Osteoblast (primary cell): ENCODE results near the gene TMTC1. TPM values are rescaled to one million over a fixed set of nuclear protein-coding genes. Genes with fewer than 3 reads are reported as not detected.

Experiments used
- DNase-seq: peaks from one replicate; pipeline ENCODE4 v3.0.0; 2011; ENCODE audit warnings: low spot score, mixed read lengths; ENCODE audit not compliant: insufficient read length; ENCODE audit errors: missing footprints
- H2AFZ ChIP-seq: 2 replicates; pipeline ENCODE4 v1.6.0; 2011; ENCODE audit warnings: mild to moderate bottlenecking, low read length
- H3K27ac ChIP-seq: 2 replicates; pipeline ENCODE4 v1.5.1; 2011; ENCODE audit warnings: mild to moderate bottlenecking, low read depth, low read length, moderate library complexity
- H3K27me3 ChIP-seq: 2 replicates; pipeline ENCODE4 v1.6.0; 2012; ENCODE audit warnings: mild to moderate bottlenecking, control low read depth, inconsistent platforms, low read length, moderate library complexity; ENCODE audit not compliant: insufficient read depth
- H3K36me3 ChIP-seq: 2 replicates; pipeline ENCODE4 v1.5.1; 2011; ENCODE audit warnings: mild to moderate bottlenecking, low read length, control low read depth, moderate library complexity; ENCODE audit not compliant: insufficient read depth
- H3K4me1 ChIP-seq: 2 replicates; pipeline ENCODE4 v1.5.1; 2011; ENCODE audit warnings: mild to moderate bottlenecking, low read length, control low read depth, moderate library complexity; ENCODE audit not compliant: insufficient read depth
- H3K4me2 ChIP-seq: 2 replicates; pipeline ENCODE4 v1.6.0; 2011; ENCODE audit warnings: mild to moderate bottlenecking, low read length; ENCODE audit not compliant: insufficient read depth
- H3K4me3 ChIP-seq: fragments of 200-600 bp; sonication (generic); 3 replicates; pipeline ENCODE4 v1.5.1; 2012; ENCODE audit warnings: mild to moderate bottlenecking, low read length, inconsistent platforms; ENCODE audit not compliant: insufficient read depth
- H3K79me2 ChIP-seq: 2 replicates; pipeline ENCODE4 v1.6.0; 2012; ENCODE audit warnings: mild to moderate bottlenecking, low read length, control low read depth, inconsistent platforms; ENCODE audit not compliant: insufficient read depth
- H3K9me3 ChIP-seq: 2 replicates; pipeline ENCODE4 v1.5.1; 2011; ENCODE audit warnings: low read depth, low read length, control low read depth
- H4K20me1 ChIP-seq: 2 replicates; pipeline ENCODE4 v1.6.0; 2012; ENCODE audit warnings: mild to moderate bottlenecking, low read length, control low read depth; ENCODE audit not compliant: insufficient read depth
- CTCF ChIP-seq: IDR thresholded peaks from 2 replicates; pipeline ENCODE4 v1.5.1; 2011; ENCODE audit warnings: mild to moderate bottlenecking, low read depth, low read length, moderate library complexity; ENCODE audit errors: extremely low read depth
- total RNA-seq: library from RNA; depleted of rRNA; stranded (reverse); fragments of >200 nt; gene quantifications from 2 replicates; pipeline ENCODE4 v1.2.3, GENCODE V29; 2012

TMTC1 gene
- total RNA-seq, 1 donor: 50.3 TPM

GRCh38 chr12:29794862-29795261 lies 11.1 kb upstream of the TMTC1 start:
- H3K4me1 ChIP-seq: peaks cover 12% of the 10 kb centered on the region
- H3K79me2 ChIP-seq: no peaks in the 10 kb centered on the region
- no peak for DNase-seq
- H3K27me3 ChIP-seq: peaks cover 28% of the 10 kb centered on the region
- H2AFZ ChIP-seq: no peak overlapping the region
- TF ChIP-seq CTCF: no peak
- H3K9me3 ChIP-seq: no peaks in the 10 kb centered on the region
- no peaks in the 10 kb centered on the region for H4K20me1 ChIP-seq
- no peaks in the 10 kb centered on the region for H3K36me3 ChIP-seq
- H3K27ac ChIP-seq: no peak overlapping the region
- H3K4me3 ChIP-seq: no peak overlapping the region
- H3K4me2 ChIP-seq: no peak overlapping the region

DNA sequence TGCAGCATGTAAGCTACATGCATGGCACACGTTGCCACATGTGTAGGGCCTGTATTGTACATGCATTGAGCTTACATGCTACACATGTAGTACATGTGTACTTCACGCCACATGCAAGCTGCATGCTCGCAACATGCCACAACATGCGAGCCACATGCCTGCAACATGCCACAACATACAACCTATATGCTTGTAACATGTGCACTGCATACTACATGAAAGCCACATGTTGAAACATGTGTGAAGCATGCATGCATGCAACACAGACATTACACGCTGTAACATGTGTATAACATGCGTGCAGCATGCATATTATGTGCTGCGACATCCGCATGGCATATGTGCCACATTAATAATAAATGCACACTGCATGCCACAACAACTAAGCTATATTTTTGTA lies 9.1 kb upstream of the TMTC1 start:
- Histone ChIP-seq H3K4me3 (no peak overlapping the region), H3K79me2 (no peaks in the 10 kb centered on the region), H3K4me2 (no peak overlapping the region), H3K9me3 (no peaks in the 10 kb centered on the region), H3K4me1 (peaks cover 12% of the 10 kb centered on the region), H4K20me1 (no peaks in the 10 kb centered on the region), H3K36me3 (no peaks in the 10 kb centered on the region), H3K27ac (no peak overlapping the region), H2AFZ (no peak overlapping the region), H3K27me3 (peaks cover 19% of the 10 kb centered on the region)
- TF ChIP-seq CTCF: no peak
- DNase-seq: no peak

DNA sequence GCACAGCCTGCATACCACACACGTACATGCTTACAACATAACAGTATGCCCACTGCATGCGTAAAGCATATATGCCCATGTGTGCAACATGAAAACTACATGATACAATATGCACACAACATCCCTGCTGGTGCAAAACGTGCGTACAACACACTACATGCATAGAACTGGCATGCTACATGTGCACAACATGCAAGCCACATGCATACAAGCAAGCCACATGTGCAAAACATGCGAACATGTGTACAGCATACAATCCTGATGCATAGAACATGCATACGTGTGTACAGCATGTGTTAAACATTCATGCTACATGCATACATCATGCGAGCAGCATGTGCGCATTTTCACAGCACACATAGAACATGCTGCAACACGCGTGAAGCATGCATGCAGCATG lies 8.4 kb upstream of the TMTC1 start:
- H3K27me3 ChIP-seq: peaks cover 23% of the 10 kb centered on the region
- H3K36me3 ChIP-seq: no peaks in the 10 kb centered on the region
- no peak overlapping the region for H3K27ac ChIP-seq
- H3K9me3 ChIP-seq: no peaks in the 10 kb centered on the region
- H4K20me1 ChIP-seq: no peaks in the 10 kb centered on the region
- no peak overlapping the region for H3K4me2 ChIP-seq
- H2AFZ ChIP-seq: no peak overlapping the region
- H3K79me2 ChIP-seq: no peaks in the 10 kb centered on the region
- DNase-seq: no peak
- no peak for TF ChIP-seq CTCF
- peaks cover 8% of the 10 kb centered on the region for H3K4me1 ChIP-seq
- H3K4me3 ChIP-seq: no peak overlapping the region

DNA sequence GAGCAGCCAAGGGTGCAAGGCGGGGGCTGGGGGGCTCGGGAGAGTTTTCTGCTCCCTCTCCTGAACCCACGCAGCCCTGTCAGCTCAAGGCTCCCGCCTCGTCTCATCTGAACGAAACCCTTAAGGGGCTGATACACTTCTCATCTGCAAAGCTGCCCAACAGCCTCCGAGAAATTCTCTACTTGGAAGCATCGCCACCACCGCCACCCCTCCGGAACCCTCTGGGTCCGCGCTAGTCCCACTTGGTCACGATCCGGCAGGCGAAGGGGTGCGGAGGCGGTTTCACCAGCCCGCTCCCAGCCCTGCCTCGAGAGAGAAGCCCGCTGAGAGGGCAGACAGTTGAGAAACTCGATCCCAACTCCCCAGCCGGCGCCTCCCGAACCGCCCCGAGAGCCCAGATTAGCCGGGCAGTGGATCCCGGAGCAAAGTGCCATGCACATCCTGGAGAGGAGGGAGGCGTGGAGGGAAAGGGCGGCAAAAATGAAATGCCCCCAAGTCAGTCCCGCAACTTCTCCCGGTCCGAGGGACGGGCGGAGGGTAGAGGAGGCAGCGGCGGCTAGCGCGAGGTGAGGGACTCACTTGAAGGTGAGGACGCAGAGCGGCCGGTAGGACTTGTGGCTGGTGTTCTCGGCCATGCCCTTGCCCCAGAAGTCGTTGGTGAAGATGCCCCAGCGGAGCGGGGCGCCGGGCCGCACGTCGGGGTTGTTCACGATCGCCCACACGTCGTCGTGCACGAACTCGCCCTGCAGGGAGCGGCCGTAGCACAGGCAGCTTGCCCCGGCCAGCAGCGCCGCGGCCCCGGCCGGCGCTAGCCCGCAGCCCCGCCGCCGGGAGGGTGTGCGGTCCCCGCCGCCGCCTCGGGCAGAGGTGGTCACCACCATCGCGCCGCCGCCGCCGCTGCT lies 620 bp downstream of the TMTC1 start:
- H3K4me3 ChIP-seq: peak overlapping the region; percentile 86
- H3K27ac ChIP-seq: peak overlapping the region; percentile 83
- no peaks in the 10 kb centered on the region for H3K36me3 ChIP-seq
- H3K4me1 ChIP-seq: peaks cover 11% of the 10 kb centered on the region
- H3K9me3 ChIP-seq: no peaks in the 10 kb centered on the region
- peaks cover 25% of the 10 kb centered on the region for H3K27me3 ChIP-seq
- H2AFZ ChIP-seq: peak overlapping the region; percentile 91
- H3K79me2 ChIP-seq: peaks cover 35% of the 10 kb centered on the region
- peak; percentile 90 for DNase-seq
- no peaks in the 10 kb centered on the region for H4K20me1 ChIP-seq
- TF ChIP-seq CTCF: no peak
- H3K4me2 ChIP-seq: peak overlapping the region; percentile 95
